CD4-positive, alpha-beta T cell treated with Interferon alpha-2 for 1 hour (primary cell): ENCODE data around the gene VWA8.
"Not testable (repeated sequence)": the region's sequence is repeated elsewhere in the genome, so short reads cannot be mapped to it uniquely, and the experiment has no call there.

Experiments
- DNase-seq, 2 donors: peaks; one replicate each; pipeline ENCODE4 v3.0.0-alpha.2; 2020 to 2022

Gene VWA8

DNA sequence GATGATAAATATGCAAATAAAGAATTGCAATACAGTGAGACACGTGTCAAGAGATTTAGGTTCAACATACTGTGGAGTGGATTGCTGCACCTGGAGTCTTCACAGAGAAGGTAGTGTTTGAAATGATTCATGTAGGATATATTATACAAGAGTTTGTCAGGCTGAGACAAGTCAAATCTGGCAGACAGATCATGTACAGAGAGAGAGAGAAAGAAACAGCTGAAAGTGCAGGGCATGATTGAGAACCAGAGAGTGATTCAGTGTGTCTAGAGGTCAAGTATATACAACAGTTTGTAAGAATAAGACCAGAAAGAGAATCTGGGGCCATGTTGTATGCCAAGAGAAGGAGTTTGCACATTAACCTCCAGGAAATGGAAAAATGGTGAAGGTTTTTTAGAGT lies 2.1 kb upstream of the VWA8 start:
- no peak for DNase-seq

DNA sequence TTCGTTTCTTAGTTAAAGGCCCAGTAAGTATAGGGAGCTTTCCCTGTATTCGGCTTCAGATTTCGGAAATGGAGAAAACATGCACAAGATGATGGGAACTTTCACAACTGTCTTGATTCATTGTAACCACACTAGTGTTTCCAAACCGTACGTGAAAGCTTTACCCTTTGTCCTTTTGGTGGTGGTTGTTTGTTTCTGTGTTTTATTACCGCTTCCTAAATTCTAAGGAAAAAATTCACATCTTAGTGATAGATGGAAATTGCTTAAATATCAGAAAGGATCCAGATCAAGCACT lies 504 bp upstream of the VWA8 start:
- DNase-seq: no peak

DNA sequence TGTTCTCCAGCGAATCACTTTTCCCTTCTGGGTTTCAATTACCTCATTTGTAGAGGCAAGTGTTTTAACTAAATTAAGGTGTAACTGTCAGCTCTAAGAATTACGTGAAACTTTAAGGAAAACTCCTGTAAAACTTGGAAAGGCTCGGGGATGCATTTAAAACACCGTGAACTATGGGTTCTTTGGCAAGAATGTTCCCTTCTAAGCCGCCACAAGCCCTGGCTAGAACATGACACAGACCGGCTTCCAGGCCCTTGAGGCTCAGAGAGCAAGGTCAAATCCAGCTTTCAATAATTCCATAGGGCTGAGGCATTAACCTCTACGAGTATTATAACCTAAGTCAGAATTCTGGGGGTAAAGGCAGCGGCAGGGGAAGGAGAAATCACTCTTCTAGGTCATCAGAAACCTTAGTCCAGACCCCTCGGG lies 685 bp downstream of the VWA8 start:
- no peak for DNase-seq

DNA sequence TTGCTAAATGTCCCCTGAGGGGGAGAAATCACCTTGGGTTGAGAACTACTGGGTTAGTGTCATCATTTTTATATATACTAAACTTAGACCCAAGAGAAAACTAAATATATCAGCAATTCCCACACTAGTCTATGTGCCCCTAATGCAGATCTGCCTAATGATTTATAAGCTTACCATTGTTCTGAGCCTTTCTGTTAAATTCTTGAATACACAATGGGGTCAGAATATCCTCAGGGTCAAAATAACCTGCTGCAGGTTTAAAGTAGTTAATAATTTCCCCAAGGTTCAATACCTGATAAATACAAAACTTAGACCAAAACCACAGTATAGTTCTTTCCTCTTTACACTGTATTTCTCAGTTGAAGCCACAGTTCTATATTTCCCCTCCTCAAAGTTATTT lies 4.6 kb downstream of the VWA8 start:
- DNase-seq: no peak

DNA sequence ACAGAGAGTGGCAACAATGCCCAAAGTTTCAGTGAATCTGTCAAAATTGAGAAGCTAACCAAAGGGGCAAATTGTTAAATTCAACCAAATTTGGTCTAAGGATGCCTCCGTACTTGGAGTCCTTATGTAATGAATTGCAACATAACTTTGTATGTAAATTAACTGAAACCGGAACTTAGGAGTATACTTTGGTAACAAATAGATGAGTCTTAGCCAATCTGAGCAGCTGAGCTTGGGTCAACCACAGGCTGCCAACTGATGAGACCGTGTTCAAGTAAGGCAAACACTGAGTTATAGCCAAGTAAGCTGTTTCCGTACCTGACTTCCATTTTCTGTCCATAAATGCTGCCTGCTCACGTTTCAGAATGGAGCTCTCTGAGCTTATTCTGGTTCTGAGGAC lies 5.3 kb downstream of the VWA8 start:
- no peak for DNase-seq

DNA sequence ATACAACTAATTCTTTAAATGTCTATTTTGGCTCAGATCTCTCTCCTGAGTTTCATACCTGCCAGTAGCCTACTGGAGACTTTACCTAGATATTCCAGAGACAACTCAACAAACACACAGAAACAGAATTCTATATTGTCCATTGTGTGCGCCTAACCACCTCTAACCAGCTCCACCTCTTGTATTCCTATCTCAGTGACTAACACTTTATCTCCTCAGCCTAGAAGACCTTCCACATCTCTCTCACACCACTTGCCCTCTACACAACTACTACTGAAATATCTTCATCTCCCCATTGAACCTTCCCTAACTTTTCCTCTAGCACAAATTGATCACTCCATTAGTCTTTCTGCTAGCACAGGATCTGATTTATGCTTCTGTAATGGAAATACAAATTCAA lies 6.7 kb downstream of the VWA8 start:
- DNase-seq: no peak

DNA sequence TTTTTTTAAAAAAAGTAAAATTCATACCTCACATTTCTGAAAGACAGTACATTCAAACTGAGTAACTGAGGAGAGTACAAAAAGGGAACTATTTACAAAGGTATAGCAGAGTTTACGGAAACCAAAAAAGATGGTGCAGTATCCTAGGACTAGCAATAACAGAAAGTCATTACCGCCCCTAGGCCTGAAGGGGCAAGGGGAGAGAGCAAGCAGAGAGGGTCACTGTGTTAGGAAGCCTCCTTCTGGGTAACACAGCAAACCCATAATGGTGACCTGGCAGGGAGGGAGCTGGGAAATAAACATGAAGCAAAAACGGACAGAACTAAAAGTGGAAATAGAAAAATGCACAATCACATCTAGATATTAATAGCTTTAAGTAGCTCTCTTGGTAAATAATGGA lies 8.2 kb downstream of the VWA8 start:
- DNase-seq: no peak

DNA sequence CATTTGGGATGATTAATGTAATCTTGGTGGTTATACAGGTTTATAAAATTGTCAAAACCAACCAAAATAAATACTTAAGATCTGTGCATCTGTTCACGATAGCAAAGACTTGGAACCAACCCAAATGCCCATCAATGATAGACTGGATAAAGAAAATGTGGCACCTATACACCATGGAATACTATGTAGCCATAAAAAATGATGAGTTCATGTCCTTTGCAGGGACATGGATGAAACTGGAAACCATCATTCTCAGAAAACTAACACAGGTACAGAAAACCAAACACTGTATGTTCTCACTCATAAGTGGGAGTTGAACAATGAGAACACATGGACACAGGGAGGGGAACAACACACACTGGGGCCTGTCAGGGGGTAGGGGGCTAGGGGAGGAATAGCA lies 11.8 kb downstream of the VWA8 start:
- DNase-seq: not testable (repeated sequence)

DNA sequence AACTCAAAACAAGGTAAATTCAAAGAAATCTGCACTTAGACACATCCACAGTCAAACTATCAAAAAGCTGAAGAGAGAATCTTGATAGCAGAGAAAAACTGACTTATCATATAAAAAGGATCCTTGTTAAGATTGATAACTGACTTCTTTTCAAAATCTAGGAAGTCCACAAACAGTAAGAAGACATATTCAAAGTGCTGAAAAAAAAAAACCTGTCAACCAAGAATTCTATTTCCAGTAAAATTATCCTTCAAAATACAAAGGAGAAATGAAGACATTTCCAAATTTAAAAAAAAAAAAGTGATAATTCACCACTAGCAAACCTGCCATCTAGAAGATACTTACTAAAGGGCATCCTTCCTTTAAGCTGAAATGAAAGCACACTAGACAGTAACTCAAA lies 15.0 kb downstream of the VWA8 start:
- DNase-seq: no peak

DNA sequence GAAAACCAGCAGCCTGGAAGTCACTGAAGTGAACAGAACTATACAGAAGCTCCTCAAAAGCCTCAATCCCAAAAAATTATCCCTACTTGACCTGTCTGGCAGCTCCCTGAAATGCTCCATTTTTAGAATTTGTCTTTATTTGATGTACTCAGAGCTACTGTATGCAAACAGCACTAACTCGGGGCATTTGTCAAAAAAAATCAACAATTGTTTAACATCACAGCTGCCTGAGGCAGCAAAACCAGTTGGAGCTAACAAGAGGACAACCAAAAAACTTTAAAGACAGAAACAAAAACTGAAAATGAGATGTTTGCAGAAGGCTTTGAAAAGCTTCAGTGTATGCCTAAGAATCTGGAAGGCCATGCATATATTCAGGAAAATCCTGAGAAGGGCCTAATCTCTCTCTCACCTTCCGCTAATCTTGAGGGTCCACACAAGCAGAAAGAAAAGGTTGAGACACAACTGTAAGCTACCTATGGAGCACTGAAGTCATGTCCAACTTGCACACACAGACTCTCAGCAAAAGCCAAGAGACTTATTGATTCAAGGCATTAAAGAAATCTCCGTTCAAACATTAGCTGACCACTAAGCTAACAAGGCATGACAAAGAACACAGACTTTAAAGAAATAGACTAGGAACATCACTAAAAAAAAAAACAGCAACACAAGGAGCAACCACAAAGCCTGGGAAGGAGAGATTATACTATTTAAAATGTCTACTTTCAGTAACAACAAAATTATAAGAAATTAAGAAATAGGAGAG lies 16.1 kb downstream of the VWA8 start:
- no peak for DNase-seq

DNA sequence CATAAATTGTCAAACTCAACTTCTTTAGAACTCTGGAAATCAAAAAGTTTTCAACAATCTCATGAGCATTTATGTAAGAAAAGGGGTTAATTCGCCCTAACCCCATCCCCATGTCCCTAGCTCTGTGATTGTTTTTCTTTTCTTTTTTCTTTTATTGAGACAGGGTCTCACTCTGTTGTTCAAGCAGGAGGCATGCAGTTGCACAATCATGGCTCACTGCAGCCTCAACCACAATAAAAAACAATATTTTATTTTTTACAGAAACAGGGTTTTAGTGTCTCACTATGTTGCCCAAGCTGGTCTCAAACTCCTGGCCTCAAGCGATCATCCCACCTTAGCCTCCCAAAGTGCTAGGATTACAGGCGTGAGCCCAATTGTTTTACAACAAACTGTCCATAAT lies 16.7 kb downstream of the VWA8 start:
- no peak for DNase-seq

DNA sequence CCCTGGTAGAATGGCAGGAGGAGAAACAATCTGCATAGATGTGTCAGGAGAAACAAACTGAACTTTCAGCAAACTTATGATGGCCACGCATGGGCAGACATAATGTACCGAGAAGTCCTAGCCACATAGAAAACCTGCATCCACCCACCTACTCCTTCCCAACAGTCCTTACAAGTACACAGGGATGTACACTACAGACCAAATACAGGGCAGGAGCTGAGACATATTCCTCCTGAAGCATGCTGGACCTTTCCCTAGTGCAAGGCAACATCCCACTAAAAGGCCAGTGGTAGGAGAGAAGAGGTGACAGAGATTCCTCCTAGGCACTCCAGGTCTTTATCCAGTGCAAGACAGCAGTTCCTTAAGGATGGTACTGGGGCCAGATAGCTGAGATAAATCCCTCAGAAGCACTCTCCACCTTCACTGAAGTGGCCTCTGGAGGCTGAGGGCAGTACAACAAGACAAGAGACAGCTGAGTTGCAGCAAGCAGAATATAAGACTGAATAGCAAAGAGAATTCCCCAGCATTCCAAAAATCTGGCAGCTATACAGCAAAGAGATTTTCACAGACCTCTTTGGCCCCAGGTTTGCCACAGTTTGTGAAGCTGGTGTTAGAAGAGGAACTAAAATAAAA lies 18.3 kb downstream of the VWA8 start:
- no peak for DNase-seq

DNA sequence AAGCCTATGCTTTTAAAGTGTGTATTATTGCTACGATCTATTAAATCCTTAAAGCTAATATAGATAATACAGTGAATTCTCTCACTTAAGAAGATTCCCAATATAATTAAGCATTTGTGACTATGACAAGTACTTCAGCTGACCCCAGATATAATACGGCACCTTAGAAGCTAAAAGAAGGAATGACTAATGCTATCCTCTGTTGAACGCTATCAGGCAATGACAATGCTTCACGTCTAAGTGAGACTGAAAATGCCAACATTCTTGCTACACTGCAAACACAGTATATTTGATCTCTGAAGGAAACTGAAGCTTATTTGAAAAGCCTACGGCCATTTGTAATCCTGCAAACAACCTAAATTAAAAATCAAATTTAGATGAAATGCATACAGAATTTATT lies 19.7 kb downstream of the VWA8 start:
- DNase-seq: no peak

DNA sequence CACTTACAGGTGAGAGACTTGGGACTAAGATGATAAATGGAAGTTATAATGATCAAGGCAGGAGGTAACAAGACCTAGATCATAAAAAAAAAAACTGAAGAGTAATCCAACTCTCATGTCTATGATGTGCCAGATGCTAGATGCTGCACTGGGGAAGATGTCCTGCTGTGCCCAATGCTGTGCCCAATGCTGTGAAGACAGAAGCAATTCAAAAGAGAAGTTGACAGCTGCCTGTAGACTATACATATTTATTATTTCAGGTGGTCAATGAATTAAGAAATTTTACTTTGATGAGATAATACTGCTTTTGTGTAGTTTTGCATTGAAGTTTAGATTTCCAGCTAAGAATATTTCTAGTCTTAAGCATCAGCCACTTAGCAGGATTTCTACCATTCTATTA lies 21.5 kb downstream of the VWA8 start:
- DNase-seq: no peak

DNA sequence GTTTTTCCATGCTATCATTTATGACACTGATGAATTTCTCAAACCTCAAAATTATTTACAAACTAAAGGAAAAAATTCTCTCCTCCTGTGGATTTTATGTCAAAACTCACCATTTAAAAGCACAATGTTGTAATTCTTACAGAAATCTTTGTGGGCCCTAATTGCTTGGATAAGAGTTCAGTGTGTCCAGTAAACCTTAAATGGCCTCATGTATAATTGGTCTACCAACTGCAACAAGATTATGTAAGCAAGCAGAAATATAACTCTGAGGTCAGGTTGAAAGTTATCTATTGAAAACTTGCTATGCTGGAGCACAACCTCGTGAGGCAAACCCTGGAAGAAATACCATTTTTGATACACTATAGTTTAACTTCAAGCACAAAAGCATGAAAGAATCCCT lies 22.0 kb downstream of the VWA8 start:
- no peak for DNase-seq

DNA sequence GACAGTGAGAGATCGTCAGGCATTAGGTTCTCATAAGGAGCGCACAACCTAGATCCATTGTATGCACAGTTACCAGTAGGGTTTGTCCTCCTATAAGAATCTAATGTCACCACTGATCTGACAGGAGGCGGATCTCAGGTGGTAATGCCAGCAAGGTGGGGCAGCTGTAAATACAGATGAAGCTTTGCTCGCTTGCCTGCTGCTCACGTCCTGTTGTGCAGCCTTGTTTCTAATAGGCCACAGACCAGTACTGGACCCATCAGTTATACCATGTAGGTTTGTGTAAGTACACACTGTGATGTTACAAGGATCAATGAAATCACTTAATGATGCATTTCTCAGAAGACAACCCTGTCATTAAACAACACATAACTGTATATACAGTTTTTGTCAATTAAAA lies 23.5 kb downstream of the VWA8 start:
- DNase-seq: no peak

DNA sequence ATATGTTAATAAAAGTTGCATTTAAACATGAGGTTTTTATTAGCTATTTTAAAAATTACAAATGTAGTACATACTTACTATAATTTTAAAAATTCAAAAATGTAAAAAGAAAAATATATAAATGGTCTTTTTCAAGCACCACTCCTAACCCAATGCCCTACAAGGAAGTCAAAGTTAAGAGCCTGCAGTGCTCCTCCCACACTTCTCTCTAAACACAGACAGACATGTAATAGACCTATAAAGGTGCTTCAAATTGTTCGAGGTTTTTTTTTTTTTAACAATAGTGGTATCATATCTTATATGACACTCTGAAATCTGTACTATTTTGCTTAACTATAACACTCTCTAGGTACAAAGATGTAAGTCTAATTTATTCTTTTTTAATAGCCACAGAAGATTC lies 25.4 kb downstream of the VWA8 start:
- DNase-seq: no peak

DNA sequence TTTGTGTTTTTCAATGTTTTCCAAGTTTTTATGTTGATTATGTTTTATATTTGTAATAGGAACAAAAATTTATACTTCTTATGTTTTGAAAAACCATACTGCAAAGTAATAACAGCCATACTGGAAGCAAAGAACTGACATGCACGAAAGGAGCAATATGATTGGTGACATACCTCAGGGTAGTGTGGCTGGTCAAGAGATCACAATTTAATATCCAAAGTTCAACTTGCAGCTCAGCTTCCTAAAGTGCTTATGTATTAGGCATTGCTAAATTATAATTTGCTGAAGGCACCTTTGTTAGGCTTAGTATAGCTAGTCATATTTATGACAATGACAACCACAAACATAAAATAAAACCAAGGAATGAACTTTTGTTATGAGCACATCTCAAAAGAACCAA lies 25.9 kb downstream of the VWA8 start:
- DNase-seq: no peak

DNA sequence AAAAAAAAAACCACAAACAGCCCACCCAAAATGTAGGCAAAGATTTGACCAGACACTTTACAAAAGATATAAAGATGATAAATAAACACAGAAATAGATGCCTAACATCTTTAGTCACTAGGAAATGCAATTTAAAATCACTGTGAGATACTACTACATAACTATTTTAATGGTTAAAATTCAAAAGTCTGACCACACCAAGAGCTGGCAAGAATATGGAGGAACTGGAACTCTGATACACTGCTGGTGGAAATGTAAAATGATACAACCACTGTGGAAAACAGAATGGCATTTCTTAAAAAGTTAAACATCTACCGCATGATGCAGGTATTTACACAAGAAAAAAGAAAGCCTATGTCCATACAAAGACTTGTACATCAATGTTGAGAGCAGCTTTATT lies 26.8 kb downstream of the VWA8 start:
- no peak for DNase-seq

DNA sequence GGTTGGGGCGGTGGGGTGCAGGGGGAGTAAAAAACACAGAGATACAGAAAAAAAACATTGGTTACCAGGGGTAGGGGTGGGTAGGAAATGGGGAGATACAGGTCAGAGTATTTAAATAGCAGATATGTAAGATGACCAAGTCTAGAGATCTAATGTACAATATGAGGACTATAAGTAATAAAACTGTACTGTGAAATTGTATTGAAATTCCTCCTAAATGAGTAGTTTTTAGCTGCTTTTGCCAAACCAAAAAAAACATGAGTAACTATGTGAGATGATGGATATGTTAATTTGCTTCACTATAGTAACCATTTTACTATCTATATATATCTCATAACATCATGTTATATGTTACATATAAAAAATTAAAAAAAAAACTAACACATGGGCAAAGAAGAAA lies 29.6 kb downstream of the VWA8 start:
- DNase-seq: no peak

DNA sequence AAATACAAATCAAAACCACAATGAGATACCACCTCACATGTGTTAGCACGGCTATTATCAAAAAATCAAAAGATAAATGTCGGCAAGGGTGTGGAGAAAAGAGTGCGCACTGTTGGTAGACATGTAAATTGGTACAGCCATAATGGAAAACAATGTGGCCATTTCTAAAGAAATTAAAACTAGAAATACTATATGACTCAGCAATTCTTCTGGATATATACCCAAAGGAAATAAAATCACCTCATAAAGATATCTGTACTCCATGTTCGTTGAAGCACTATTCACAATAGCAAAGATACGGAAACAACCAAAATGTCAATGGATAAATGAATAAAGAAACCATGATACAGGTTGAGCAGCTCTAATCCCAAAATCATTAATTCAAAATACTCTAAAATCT lies 30.8 kb downstream of the VWA8 start:
- no peak for DNase-seq

DNA sequence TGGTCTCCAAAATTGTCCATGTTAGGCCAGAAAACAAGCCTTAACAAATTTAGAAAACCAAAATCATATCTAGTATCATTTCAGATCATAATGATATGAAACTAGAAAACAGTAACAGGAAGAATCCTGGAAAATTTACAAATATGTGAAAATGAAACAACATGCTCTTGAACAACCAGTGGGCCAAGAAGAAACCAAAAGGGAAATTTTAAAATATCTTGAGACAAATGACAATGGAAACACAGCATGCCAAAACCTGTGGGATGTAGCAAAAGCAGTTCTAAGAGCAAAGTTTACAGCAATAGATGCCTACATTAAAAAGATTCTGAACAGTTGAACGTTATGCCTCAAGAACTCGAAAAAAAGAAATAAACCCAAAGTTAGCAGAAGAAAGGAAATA lies 32.6 kb downstream of the VWA8 start:
- DNase-seq: no peak

DNA sequence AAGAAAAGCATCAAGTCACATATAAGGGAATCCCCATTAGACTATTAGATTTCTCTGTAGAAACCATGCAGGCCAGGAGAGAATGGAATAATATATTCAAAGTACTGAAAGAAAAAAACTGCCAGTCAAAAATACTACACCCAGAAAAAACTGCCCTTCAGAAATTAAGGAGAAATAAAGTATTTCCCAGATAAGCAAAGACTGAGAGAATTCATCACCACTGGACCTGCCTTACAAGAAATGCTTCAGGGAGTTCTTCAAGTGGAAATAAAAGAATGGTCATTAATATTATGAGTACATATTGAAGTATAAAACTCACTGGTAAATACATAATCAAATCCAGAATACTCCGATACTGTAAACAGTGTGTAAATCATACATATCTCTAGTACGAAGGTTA lies 35.9 kb downstream of the VWA8 start:
- no peak for DNase-seq

DNA sequence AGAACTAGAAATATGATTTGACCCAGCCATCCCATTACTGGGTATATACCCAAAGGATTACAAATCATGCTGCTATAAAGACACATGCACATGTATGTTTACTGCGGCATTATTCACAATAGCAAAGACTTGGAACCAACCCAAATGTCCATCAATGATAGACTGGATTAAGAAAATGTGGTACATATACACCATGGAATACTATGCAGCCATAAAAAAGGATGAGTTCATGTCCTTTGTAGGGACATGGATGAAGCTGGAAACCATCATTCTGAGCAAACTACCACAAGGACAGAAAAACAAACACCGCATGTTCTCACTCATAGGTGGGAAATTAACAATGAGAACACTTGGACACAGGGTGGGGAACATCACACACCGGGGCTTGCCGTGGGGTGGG lies 38.0 kb downstream of the VWA8 start:
- DNase-seq: not testable (repeated sequence)

DNA sequence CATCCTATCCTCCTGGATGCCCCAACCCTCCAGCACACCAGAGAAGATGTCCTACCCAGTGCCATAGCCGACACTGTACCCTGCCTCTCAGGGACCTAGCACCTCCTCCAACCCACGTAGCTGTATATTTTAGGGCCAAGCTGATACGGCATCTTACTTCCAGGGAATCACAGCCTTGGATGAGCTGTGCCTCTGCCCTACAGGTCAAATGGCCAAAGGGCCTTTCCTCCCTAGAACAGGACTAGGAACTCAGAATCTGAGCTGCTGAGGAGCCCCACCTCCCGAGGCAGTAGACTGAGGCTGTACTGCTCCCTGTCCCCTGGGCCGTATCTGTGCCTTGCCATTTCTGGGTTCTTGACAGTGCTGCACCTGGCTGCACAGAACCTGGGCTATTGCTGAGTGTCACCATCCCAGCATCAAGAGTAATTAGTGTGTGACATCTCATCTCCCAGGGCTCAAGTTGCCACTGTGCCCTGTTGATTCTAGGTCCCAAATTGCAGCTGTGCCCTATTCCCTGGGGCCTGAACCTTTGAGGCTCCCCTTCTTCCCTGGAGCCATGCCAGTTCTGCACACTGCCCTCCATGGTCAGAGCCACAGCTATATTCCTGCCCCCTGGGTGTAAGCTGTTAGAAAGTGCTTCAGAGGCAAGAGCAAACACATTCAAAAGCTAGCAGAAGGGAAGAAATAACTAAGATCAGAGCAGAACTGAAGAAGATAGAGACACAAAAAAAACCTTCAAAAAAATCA lies 41.0 kb downstream of the VWA8 start:
- no peak for DNase-seq
